Muscle of back (tissue), 13 donors: ENCODE data around the gene JAM3. TPM values are rescaled to one million over a fixed set of nuclear protein-coding genes. Genes with fewer than 3 reads are reported as not detected.

ENCODE experiments used
- DNase-seq, 3 donors: peaks; one replicate each; pipeline versions ENCODE4 v3.0.0 to v3.0.0-alpha.2; 2013
- long read RNA-seq, 9 donors: transcript quantifications; one replicate each; lab custom pipeline, GENCODE V29; 2026
- polyA plus RNA-seq, 10 donors: library from polyadenylated mRNA; unstranded; fragments of 120-200 nt; gene quantifications; one replicate each; pipeline ENCODE4 v1.2.1, GENCODE V29; 2013; ENCODE audit not compliant: insufficient read length in 10 of 10

Gene JAM3
- polyA plus RNA-seq = 100 to 1,000 TPM; 103 to 158 (median 127) TPM
- long read RNA-seq, donor 1, transcript JAM3-201 (9 exons, 3,912 nt) = major isoform, 25 of 75 reads
- long read RNA-seq, donor 1, transcript JAM3-207 (3 exons, 997 nt) = minor isoform, 6 of 75 reads
- long read RNA-seq, donor 1, partial matches to known transcripts = 42 of 75 reads
- long read RNA-seq, donor 1, other reads (novel, unspliced or antisense) = 0 of 75 reads
- long read RNA-seq, donor 2, transcript JAM3-201 (9 exons, 3,912 nt) = major isoform, 24 of 37 reads
- long read RNA-seq, donor 2, partial matches to known transcripts = 8 of 37 reads
- long read RNA-seq, donor 2, other reads (novel, unspliced or antisense) = 0 of 37 reads
- long read RNA-seq, donor 3 = 0 reads
- long read RNA-seq, donor 4, transcript JAM3-201 (9 exons, 3,912 nt) = major isoform, 18 of 28 reads
- long read RNA-seq, donor 4, partial matches to known transcripts = 8 of 28 reads
- long read RNA-seq, donor 4, other reads (novel, unspliced or antisense) = 0 of 28 reads
- long read RNA-seq, donor 5, transcript JAM3-201 (9 exons, 3,912 nt) = major isoform, 25 of 29 reads
- long read RNA-seq, donor 5, partial matches to known transcripts = 0 of 29 reads
- long read RNA-seq, donor 5, other reads (novel, unspliced or antisense) = 0 of 29 reads
- long read RNA-seq, donor 6, transcript JAM3-201 (9 exons, 3,912 nt) = major isoform, 33 of 53 reads
- long read RNA-seq, donor 6, partial matches to known transcripts = 15 of 53 reads
- long read RNA-seq, donor 6, other reads (novel, unspliced or antisense) = 0 of 53 reads
- long read RNA-seq, donor 7, transcript JAM3-201 (9 exons, 3,912 nt) = major isoform, 16 of 34 reads
- long read RNA-seq, donor 7, transcript JAM3-207 (3 exons, 997 nt) = minor isoform, 7 of 34 reads
- long read RNA-seq, donor 7, partial matches to known transcripts = 10 of 34 reads
- long read RNA-seq, donor 7, other reads (novel, unspliced or antisense) = 0 of 34 reads
- long read RNA-seq, donor 8, transcript JAM3-207 (3 exons, 997 nt) = minor isoform, 9 of 34 reads
- long read RNA-seq, donor 8, transcript JAM3-201 (9 exons, 3,912 nt) = major isoform, 16 of 34 reads
- long read RNA-seq, donor 8, partial matches to known transcripts = 7 of 34 reads
- long read RNA-seq, donor 8, other reads (novel, unspliced or antisense) = 0 of 34 reads
- long read RNA-seq, donor 9, partial matches to known transcripts = 0 of 2 reads
- long read RNA-seq, donor 9, other reads (novel, unspliced or antisense) = 0 of 2 reads

GRCh38 chr11:134068829-134069425 is at the start of gene JAM3:
JAM3 (plus strand) TSS chr11:134069072; CDS start chr11:134069084, 12 bp downstream.
- peak; percentile 93 to 98 (median 94) for DNase-seq

DNA sequence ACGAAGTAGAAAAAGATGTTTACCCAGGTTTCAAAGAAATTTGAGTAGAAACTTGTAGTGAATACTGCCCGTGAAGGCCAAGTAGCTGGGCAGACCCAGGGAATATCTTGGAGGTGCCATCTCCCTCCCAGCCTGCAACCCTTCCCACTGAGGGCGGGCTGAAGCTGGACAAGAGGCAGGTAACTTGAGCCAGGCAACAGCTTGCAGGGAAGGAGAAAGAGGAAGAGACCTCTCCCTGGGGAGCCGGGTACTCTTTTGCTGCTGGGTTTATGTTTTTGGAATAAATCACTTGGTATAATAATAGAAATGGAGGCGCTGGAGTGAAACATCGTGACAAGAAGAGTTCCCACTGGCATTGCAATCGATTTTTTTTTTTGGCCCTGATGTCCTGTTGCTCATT is 49.4 kb upstream of the JAM3 start:
- no peak for DNase-seq

DNA sequence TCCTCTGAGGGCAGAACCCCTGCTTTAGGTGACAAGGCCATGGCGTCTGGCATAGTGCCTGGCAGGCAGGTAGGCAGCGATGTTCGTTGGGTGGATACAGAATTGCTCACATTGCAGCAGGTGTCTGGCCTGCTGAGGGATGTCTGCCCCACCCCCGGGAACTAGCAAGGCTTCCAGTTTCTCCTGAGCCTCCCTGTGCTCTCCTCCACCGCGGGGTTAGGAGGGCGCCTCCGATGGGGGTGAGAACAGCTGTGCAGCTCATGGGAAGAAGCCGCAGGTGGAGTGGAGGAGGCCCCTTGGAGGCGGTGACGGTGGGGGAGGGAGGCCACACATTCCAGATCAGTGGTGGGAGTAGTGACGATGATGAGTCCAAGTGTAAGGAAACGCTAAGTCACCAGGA is 48.3 kb upstream of the JAM3 start:
- DNase-seq = no peak

- no peak for DNase-seq
Measured at GRCh38 chr11:134021326-134021725, 47.5 kb upstream of the JAM3 start.

DNA sequence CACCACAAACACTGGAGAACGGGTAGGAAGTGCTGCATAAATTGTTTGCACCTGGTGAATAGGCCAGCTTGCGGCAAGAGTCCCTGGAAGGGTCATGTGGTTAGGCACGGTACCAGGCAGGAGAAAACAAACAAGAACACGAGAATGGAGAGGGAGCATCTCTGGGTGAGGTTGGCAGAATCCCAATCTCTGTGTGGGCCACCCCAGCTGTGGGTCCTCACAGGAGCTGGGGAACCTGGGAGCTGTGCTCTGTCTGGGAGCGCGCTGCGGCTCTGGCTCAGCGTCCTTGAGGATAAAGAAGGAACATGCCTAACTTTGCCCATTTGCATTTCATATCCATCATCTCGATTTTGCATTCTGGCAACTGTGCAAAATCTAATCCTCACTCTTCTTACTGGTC is 46.1 kb upstream of the JAM3 start:
- DNase-seq = no peak

- no peak for DNase-seq
Measured at GRCh38 chr11:134024420-134025081, 44.3 kb upstream of the JAM3 start.

DNA sequence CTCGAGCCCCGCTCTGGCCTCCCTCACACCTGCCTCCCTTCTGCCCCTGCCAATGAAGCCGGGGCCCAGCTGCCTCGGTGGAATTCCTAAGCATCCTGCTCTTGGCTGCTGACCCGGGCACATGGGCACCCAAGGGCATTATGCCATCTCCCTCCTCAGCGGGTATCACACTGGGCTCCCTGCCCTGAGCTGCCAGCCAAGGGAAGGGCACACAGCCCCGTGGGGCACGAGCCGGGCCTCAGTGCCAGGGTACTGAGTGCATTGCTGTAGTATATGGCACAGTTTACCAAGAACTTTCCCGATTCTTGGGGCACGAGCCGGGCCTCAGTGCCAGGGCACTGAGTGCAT is 43.8 kb upstream of the JAM3 start:
- no peak for DNase-seq

- no peak for DNase-seq
Measured at GRCh38 chr11:134026655-134027343, 42.1 kb upstream of the JAM3 start.

GRCh38 chr11:134027671-134028070 is 41.2 kb upstream of the JAM3 start:
- DNase-seq = no peak

- DNase-seq = no peak
Measured at GRCh38 chr11:134028368-134028920, 40.4 kb upstream of the JAM3 start.

DNA sequence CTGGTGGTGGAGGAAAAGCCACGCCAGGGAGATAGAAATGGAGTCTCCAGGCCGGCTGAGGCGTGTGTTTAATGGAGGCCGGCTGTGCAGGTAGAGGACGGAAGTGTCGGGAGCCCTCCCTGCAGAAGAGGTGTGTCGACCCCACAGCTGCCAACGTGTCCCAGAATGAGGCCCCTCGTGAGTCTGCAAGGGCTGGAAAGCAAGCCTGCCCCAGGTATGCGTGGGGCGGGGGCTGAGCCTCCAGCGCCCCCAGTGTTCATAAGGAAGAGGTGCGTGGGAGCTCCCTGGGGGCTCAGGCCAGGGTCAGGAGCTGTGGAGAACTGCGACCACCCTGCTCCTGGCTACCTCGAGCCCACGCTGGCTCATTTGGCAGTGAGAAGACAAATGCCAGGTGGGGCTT is 38.0 kb upstream of the JAM3 start:
- no peak for DNase-seq

DNA sequence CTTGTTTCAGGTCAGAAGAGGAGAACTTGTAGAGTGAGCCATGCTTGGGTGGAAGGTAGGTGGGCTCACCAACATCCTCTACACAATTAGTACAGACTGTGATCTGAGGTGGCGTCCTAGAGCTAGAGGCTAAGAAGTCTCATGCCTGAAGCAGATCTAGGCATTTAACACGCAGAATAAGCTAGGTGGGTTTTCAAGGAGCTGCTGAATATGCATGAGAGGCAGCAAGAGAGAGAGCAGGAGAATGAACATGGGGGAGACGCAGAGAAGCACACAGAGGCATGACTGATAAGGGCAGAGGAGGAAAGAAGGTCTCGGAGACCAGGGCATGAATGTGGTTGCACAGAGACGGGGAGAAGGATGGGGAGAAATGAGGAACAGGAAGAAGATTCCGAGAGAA is 36.8 kb upstream of the JAM3 start:
- no peak for DNase-seq

DNA sequence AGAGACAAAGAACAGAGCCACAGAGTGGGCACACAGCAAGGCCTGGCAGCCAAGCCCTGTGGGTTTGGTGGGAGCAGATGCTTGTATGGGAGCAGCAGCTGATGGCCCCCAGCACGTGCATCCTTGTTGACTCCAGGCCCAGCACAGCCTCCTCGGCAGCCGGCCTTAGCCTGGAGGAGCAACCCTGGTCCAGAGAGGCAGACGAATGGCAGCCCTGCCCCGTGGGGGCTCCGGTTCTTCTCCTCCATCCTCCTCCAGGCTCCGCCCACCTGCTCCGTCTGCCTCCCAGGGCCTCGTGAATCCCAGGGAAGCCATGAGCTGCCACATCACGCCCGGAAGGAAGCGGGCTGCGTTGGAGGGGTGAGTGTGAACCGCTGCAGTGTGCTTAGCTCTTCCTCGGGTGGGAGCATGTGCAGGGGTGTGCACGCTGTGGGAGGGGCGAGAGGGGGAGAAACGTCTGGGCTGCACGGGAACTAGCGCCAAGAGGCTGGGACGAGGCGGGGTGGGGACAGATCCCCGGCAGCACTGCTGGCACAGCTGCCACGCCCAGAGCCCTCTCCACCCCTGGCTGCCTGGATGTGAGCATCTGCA is 36.3 kb upstream of the JAM3 start:
- DNase-seq = peak in 1 of 3 donors; percentile 58

GRCh38 chr11:134033276-134033675 is 35.6 kb upstream of the JAM3 start:
- no peak for DNase-seq

- DNase-seq = peak; percentile 87 to 96 (median 92)
Measured at GRCh38 chr11:134033696-134034491, 35.0 kb upstream of the JAM3 start.

GRCh38 chr11:134034496-134035381 is 34.1 kb upstream of the JAM3 start:
- DNase-seq = no peak

- no peak for DNase-seq
Measured at GRCh38 chr11:134036492-134037045, 32.3 kb upstream of the JAM3 start.
